ENCODE results near the gene ALDH5A1.
A peak's percentile ranks its signal among the peaks of the same experiment; 100 is the strongest.

DNA sequence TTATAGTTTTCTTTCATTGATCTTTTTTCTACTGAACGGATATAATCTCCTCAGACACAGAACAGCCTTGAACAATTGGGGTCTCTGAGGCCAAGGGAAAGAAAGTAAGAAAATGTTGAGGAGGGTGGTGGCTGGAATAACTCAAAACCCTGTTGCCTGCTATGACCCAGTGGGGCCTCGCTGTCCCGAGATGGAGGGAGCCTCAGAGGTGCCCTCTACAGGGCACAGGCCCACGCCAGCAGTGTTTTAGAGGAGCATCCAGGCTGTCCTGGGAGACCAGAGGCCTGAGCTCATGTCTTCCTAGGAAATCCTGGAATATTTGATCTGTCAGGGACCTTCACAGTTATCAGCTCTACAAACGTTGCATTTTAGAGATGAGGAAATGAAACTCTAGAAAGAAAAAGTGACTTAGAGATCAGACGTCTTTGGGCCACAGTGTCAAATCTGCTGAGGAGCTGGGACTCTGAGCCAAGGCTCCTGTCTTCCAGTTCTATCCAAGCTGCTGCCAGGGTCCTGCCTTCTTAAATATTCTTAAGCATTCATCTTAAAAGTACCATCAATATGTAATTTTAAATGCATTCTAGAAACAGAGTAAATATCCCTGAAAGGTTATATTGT lies 26.3 kb downstream of the ALDH5A1 start:
- TF ChIP-seq, protein P1, sequence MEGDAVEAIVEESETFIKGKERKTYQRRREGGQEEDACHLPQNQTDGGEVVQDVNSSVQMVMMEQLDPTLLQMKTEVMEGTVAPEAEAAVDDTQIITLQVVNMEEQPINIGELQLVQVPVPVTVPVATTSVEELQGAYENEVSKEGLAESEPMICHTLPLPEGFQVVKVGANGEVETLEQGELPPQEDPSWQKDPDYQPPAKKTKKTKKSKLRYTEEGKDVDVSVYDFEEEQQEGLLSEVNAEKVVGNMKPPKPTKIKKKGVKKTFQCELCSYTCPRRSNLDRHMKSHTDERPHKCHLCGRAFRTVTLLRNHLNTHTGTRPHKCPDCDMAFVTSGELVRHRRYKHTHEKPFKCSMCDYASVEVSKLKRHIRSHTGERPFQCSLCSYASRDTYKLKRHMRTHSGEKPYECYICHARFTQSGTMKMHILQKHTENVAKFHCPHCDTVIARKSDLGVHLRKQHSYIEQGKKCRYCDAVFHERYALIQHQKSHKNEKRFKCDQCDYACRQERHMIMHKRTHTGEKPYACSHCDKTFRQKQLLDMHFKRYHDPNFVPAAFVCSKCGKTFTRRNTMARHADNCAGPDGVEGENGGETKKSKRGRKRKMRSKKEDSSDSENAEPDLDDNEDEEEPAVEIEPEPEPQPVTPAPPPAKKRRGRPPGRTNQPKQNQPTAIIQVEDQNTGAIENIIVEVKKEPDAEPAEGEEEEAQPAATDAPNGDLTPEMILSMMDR (IDR thresholded peaks at IDR 0.05), result peak; percentile 27 to 53 (median 39)
- no peak for TF ChIP-seq POLR2A (IDR thresholded peaks at IDR 0.05)

All from body of pancreas (tissue), 4 donors.